22Rv1 (cell line): ENCODE results near the gene SPATA1.

ENCODE experiments used
- H3K27ac ChIP-seq: fragments of 450-650 bp; 2 replicates; pipeline ENCODE4 v1.5.1; 2017
- CTCF ChIP-seq: fragments of 450-650 bp; IDR thresholded peaks from 2 replicates; pipeline ENCODE4 v1.5.1; 2017; ENCODE audit warnings: mild to moderate bottlenecking
- ZFX ChIP-seq: fragments of 450-650 bp; IDR thresholded peaks from 2 replicates; pipeline ENCODE4 v1.6.1; 2017; ENCODE audit warnings: antibody characterized with exemption, borderline replicate concordance

Gene SPATA1

GRCh38 chr1:84613887-84614286, 107.7 kb downstream of the SPATA1 start:
- TF ChIP-seq ZFX, result no peak
- no peak for TF ChIP-seq CTCF
- H3K27ac ChIP-seq, result no peak overlapping the region

- H3K27ac ChIP-seq, result no peak overlapping the region
- TF ChIP-seq CTCF (no peak), ZFX (no peak)
These were observed 109.6 kb downstream of the SPATA1 start for GRCh38 chr1:84615790-84616189.
